Measurements from ENCODE around the gene GPRIN2. TPM values are rescaled to one million over a fixed set of nuclear protein-coding genes. Genes with fewer than 3 reads are reported as not detected.

Gene GPRIN2
- polyA plus RNA-seq, 1 donor: 10.3 TPM

DNA sequence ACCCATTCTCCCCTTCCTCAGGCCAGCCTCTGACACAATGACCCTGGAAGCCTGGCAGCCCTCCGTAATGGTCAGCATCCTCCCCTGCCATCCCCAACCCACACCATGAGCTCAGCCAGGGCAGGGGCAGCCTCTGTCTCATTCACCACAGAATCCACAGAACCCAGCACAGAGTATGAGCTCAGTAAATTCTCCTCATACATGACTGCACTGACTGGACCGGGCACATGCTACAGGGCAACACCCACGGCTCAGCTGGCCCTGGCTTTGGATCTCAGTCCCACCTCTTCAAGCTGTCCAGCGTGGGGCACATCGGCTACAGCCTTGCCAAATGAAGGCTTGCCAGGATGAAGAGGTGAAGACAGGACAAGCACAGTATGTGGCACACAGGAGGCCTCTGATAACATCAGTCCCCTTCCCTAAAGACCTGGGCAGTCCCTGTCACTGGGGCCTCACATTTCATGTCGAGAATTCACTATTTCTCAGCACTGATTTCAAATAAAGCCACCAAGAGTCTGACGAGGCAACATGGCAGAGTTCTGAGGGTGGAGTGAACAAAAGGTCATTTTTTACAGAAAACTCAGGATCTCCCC, 7.9 kb downstream of the GPRIN2 start:
- Histone ChIP-seq H3K4me3 (ENCODE audit: low read length) (no peak overlapping the region), H3K27me3 (ENCODE audit: control insufficient read depth, insufficient read depth, low read length) (no peaks in the 10 kb centered on the region), H3K4me1 (ENCODE audit: control insufficient read depth, insufficient read depth, low read length) (peaks cover 6% of the 10 kb centered on the region), H3K9me3 (ENCODE audit: control insufficient read depth, low read depth, low read length) (peaks cover 3% of the 10 kb centered on the region), H3K36me3 (ENCODE audit: control insufficient read depth, insufficient read depth, low read length) (peaks cover 15% of the 10 kb centered on the region), H3K27ac (ENCODE audit: low read length) (no peak overlapping the region)
- DNase-seq: no peak
- WGBS (ENCODE audit: insufficient coverage, low lambda C conversion rate): 54% methylated on average over 2 of the region's 7 CpGs

- no CpG with 5 or more reads among the region's 11 CpGs for WGBS (ENCODE audit: insufficient coverage, low lambda C conversion rate)
- Histone ChIP-seq H3K27me3 (ENCODE audit: control insufficient read depth, insufficient read depth, low read length) (no peaks in the 10 kb centered on the region), H3K9me3 (ENCODE audit: control insufficient read depth, low read depth, low read length) (peaks cover 3% of the 10 kb centered on the region), H3K4me1 (ENCODE audit: control insufficient read depth, insufficient read depth, low read length) (no peaks in the 10 kb centered on the region), H3K36me3 (ENCODE audit: control insufficient read depth, insufficient read depth, low read length) (peaks cover 15% of the 10 kb centered on the region), H3K4me3 (ENCODE audit: low read length) (no peak overlapping the region), H3K27ac (ENCODE audit: low read length) (no peak overlapping the region)
- DNase-seq: no peak
Observed at GRCh38 chr10:46547541-46548497, 8.6 kb downstream of the GPRIN2 start.

DNA sequence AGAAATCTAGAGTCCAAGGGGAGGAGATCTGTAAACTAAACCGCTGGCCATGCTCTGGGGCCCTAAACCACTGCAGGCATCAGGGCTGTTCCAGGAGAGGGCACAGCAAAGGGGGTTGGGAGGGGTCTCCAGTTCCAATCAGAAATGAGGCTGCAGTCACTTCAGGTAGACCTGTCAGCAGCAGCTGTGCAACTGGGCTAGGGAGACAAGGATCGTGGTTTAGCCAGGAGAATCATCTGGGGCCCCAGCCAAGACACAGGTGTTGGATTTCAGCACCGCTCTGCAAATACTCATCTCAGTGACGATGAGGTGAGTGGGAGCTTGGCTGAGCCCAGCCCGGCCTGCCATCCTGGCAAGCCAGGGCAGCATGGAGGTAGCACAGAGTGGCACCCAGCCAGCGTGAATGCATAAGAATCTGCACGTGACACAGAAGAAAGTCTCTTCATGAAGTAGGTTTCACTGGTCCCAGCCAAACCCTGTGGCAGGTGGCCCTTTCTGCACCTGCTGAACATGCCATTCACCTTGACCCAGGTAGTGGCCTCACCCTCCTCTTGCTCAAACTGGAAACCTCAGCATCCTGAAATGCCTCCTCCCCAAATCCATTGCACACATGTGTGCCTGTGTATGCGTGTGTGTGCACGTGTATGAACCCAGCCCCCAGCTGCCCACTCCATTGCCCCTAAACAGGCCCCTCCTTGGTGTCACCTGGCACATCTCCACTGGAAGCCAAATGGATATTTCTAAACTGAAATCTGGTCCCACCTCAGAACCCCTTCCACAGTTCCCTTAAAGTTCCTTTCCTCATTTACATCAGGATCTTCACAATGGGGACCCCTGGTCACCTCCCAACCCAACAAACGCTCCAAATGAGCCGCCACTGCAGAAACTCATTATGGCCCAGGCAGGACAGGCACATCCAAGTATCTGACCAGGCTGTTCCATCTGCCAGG, 9.6 kb downstream of the GPRIN2 start:
- no peak for DNase-seq
- 89% methylated on average over 5 of the region's 11 CpGs for WGBS (ENCODE audit: insufficient coverage, low lambda C conversion rate)

GRCh38 chr10:46545861-46546590, 10.4 kb downstream of the GPRIN2 start:
- Histone ChIP-seq H3K4me1 (ENCODE audit: control insufficient read depth, insufficient read depth, low read length) (peaks cover under 1% of the 10 kb centered on the region), H3K9me3 (ENCODE audit: control insufficient read depth, low read depth, low read length) (peaks cover 3% of the 10 kb centered on the region), H3K36me3 (ENCODE audit: control insufficient read depth, insufficient read depth, low read length) (peaks cover 8% of the 10 kb centered on the region), H3K27ac (ENCODE audit: low read length) (no peak overlapping the region), H3K4me3 (ENCODE audit: low read length) (no peak overlapping the region), H3K27me3 (ENCODE audit: control insufficient read depth, insufficient read depth, low read length) (no peaks in the 10 kb centered on the region)
- 100% methylated on average over 1 of the region's 5 CpGs for WGBS (ENCODE audit: insufficient coverage, low lambda C conversion rate)
- DNase-seq: no peak

More for the DNA sequence above, 9.6 kb downstream of the GPRIN2 start:
- peaks cover 13% of the 10 kb centered on the region for H3K36me3 ChIP-seq (ENCODE audit: control insufficient read depth, insufficient read depth, low read length)
- peaks cover 3% of the 10 kb centered on the region for H3K9me3 ChIP-seq (ENCODE audit: control insufficient read depth, low read depth, low read length)
- H3K27me3 ChIP-seq (ENCODE audit: control insufficient read depth, insufficient read depth, low read length): no peaks in the 10 kb centered on the region
- H3K27ac ChIP-seq (ENCODE audit: low read length): no peak overlapping the region
- H3K4me3 ChIP-seq (ENCODE audit: low read length): no peak overlapping the region
- H3K4me1 ChIP-seq (ENCODE audit: control insufficient read depth, insufficient read depth, low read length): no peaks in the 10 kb centered on the region

GRCh38 chr10:46544989-46545791, 11.3 kb downstream of the GPRIN2 start:
- peaks cover 4% of the 10 kb centered on the region for H3K36me3 ChIP-seq (ENCODE audit: control insufficient read depth, insufficient read depth, low read length)
- 100% methylated on average over 2 of the region's 3 CpGs for WGBS (ENCODE audit: insufficient coverage, low lambda C conversion rate)
- H3K27me3 ChIP-seq (ENCODE audit: control insufficient read depth, insufficient read depth, low read length): no peaks in the 10 kb centered on the region
- H3K4me3 ChIP-seq (ENCODE audit: low read length): no peak overlapping the region
- peaks cover 9% of the 10 kb centered on the region for H3K4me1 ChIP-seq (ENCODE audit: control insufficient read depth, insufficient read depth, low read length)
- no peak overlapping the region for H3K27ac ChIP-seq (ENCODE audit: low read length)
- peaks cover 3% of the 10 kb centered on the region for H3K9me3 ChIP-seq (ENCODE audit: control insufficient read depth, low read depth, low read length)
- DNase-seq: no peak

GRCh38 chr10:46543466-46544377, 12.7 kb downstream of the GPRIN2 start:
- Histone ChIP-seq H3K9me3 (ENCODE audit: control insufficient read depth, low read depth, low read length) (no peaks in the 10 kb centered on the region), H3K36me3 (ENCODE audit: control insufficient read depth, insufficient read depth, low read length) (no peaks in the 10 kb centered on the region), H3K4me1 (ENCODE audit: control insufficient read depth, insufficient read depth, low read length) (peaks cover 22% of the 10 kb centered on the region), H3K27me3 (ENCODE audit: control insufficient read depth, insufficient read depth, low read length) (no peaks in the 10 kb centered on the region), H3K4me3 (ENCODE audit: low read length) (no peak overlapping the region), H3K27ac (ENCODE audit: low read length) (no peak overlapping the region)
- no peak for DNase-seq
- WGBS (ENCODE audit: insufficient coverage, low lambda C conversion rate): 93% methylated on average over 10 of the region's 14 CpGs

DNA sequence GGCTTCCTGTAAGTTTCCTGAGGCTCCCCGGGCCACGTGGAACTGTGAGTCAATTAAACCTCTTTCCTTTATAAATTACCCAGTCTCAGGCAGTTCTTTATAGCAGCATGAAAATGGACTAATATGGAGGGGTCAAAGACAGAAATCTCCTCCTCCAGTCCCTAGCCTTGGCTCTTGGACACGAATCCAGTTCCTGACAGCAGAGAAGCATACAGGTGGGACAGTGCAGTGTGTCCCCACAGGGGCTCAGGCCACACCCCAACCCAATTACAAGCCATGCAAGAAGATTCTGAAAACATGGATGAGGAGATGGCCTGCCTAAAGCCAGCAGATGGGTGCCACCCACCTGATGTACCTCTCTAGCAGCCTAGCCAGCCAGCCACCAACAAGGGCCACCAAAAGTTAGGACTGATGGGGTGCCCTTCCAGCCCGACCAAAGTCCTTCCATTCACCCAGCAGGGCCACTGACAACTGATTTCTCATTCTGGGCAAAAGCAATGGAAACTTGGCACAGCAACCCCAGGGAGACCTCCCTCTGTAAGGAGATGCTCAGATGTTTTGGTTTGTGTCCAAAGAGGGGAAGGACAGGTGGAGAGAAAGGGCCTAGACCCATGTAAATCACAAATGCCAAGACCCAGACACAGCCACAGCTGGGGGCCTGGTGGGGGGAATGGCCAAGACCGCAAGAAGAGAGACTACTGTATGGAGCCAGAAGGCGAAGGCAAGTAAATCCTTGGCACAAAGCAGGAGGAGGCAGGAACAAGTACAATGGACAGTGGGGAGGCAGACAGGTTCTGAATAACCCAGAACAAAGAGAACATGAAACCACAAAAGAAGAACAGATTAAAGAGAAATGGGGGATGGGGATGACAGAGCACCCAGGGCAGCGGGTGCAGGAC, 13.6 kb downstream of the GPRIN2 start:
- no peak overlapping the region for H3K4me3 ChIP-seq (ENCODE audit: low read length)
- H3K27me3 ChIP-seq (ENCODE audit: control insufficient read depth, insufficient read depth, low read length): no peaks in the 10 kb centered on the region
- H3K27ac ChIP-seq (ENCODE audit: low read length): no peak overlapping the region
- peaks cover 22% of the 10 kb centered on the region for H3K4me1 ChIP-seq (ENCODE audit: control insufficient read depth, insufficient read depth, low read length)
- DNase-seq: no peak
- H3K9me3 ChIP-seq (ENCODE audit: control insufficient read depth, low read depth, low read length): no peaks in the 10 kb centered on the region
- 88% methylated on average over 5 of the region's 7 CpGs for WGBS (ENCODE audit: insufficient coverage, low lambda C conversion rate)
- H3K36me3 ChIP-seq (ENCODE audit: control insufficient read depth, insufficient read depth, low read length): no peaks in the 10 kb centered on the region
